GM15510 (cell line): ENCODE measurements around the gene KRTAP10-1.
"Not testable (repeated sequence)": the region's sequence is repeated elsewhere in the genome, so short reads cannot be mapped to it uniquely, and the experiment has no call there.

Experiments used
- POLR2A ChIP-seq: IDR thresholded peaks from 3 replicates; pipeline ENCODE4 v1.6.1; 2011; ENCODE audit warnings: borderline replicate concordance; ENCODE audit not compliant: insufficient read length; ENCODE audit errors: extremely low read depth

KRTAP10-1 gene, protein sequence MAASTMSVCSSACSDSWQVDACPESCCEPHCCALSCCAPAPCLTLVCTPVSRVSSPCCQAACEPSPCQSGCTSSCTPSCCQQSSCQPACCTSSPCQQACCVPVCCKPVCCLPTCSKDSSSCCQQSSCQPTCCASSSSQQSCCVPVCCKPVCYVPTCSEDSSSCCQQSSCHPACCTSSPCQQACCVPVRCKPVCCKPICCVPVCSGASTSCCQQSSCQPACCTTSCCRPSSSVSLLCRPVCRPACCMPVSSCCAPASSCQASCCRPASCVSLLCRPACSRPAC

DNA sequence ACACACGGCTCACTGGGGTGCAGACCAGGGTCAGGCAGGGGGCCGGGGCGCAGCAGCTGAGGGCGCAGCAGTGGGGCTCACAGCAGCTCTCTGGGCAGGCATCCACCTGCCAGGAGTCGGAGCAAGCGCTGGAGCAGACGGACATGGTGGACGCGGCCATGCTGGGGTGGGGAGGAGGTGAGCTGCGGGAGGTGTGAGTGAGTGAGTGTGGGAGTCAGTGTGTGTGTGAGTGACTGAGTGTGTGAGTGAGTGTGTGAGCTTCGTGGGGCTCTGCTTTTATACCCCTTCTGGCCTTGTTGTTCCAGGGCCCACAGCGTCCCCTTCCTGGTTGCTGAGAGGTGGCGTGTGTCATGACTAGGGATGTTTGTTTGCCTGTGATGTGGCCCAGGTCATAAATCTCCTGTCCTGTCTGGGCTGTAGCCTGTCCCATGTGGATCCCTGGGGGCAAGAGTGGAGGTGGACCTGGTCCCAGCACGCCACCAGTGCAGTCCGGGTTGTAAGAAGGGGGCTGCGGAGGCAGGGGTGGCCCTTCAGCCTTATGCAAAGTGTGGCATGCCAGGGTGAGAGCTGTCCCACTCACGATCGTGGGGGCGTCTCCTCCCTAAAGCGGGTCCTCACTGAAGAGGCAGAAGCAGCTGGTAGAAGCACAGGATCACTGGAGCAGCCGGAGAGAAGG, at the start of gene KRTAP10-1:
Gene KRTAP10-1 (minus strand): TSS at position 205 of the 676 bp plus-strand sequence. CDS start 45 bp downstream, at position 160.
- TF ChIP-seq POLR2A, result no peak

DNA sequence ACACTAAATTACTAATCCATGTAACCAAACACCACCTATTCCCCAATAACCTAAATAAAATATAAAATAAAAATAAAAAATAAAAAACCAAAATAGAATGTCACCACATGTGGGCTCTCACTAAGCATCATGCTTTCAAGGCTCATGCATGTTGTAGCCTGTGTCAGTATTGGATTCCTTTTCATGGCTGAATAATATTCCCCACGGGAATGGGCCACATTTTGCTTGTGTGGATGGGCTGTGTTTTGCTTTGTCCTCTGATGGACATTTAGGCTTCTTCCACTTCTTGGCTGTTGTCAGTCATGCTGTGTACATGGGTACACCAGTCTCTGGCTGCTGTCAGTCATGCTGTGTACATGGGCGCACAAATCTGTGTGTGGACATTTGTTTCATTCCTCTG, 49.1 kb upstream of the KRTAP10-1 start:
- no peak for TF ChIP-seq POLR2A

DNA sequence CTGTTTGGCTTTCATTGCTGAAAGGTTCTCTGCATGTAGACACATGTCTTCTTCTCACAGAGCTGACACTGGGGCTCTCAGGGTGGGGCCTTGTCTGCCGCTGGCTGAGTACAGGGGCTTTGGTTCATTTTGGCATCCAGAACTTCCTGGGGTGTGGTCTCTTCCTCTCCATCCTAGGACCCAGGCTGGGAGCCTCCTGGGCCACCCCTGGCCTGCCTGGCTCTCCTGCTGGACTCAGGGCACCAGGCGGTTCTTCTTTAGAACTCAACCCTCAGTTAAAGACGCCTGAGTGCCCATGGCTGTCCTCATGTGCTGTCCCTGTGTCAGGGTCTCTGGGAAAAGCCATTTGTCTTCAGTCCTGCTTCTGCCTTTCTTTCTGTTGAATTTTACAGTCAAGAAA, 45.9 kb upstream of the KRTAP10-1 start:
- TF ChIP-seq POLR2A, result no peak

DNA sequence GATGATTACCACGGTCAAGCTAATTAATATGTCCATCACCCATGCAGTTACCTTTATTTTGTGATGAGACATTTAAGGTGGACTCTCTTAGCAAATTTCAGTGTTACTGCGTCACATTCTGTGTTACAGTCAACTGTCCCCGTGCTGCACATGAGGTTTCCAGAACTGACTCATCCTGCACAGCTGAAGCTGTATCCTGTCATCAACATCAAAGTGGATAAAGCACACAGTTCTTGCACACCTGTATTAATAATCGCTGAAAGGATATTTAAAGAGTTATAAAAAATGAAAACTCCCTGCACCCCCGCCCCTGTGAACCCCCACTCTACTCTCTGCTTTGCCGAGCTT, 43.8 kb upstream of the KRTAP10-1 start:
- no peak for TF ChIP-seq POLR2A

DNA sequence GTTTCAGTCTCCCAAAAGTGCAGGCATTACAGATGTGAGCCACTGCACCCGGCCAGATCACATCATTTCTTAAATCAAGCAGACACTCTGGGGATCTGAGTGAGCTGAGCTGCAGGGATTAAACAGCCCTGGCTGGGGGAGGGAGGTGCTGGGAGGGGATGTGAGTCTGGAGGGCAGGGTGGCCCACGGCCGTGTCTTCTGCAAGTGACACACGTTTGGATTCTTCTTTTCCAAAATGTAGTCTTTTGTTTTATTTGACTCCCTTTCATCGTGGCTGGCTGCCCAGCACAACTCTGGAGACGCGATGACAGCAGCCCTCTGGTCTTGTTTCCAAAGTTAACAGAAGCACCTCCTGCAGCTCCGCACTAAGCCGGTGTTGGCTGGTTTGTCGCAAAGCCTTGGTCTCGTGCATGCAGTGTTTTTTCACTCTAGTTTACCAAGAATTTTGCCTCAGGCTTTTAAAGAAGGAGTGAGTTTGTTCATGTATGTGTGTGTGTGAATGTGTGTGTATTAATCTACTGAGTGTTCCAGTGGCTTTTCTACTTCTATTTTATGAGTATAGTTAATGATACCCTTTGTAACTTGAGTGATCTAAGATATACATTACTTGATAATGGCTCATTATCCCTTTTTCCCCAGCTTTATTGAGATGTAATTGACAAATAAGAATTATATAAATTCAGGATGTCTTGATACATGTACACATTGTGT, 43.2 kb upstream of the KRTAP10-1 start:
- TF ChIP-seq POLR2A, result no peak

DNA sequence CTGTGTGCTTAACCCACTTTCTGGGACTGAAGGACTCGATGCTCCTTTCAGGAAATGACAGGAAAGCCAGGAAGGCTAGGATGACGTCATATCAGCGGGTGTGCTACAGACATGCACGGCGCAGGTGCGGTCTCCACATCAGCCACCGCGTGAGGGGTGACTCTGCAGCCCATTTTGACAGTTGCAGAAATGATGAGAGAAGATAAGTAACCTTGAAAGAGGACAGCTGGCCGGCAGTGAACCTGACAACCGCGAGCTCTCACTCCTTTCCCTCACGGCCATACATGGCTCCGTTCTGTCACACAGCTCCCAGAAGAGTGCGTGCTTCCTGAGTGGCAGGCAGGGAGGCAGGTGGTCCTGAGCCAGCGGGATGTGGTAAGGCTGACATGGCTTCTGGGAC, 42.1 kb upstream of the KRTAP10-1 start:
- no peak for TF ChIP-seq POLR2A

DNA sequence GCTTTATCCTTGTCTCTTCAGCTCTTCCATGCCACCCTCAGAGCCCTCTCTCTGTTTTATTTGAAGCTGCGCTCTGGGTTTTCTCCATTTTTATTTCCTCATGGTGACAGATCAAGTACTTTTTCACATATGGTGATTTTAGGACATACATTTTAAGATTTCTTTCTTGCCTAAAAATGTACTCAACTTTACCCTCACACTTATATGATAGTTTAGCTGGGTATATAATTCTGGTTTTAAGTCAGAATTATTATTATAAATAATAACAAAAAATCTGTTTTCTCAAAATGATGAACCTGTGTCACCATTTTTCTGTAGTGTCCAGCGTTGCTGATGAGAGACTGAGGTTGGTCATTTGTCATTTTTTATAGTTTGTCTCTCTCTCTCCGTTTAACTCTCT, 41.2 kb upstream of the KRTAP10-1 start:
- no peak for TF ChIP-seq POLR2A

DNA sequence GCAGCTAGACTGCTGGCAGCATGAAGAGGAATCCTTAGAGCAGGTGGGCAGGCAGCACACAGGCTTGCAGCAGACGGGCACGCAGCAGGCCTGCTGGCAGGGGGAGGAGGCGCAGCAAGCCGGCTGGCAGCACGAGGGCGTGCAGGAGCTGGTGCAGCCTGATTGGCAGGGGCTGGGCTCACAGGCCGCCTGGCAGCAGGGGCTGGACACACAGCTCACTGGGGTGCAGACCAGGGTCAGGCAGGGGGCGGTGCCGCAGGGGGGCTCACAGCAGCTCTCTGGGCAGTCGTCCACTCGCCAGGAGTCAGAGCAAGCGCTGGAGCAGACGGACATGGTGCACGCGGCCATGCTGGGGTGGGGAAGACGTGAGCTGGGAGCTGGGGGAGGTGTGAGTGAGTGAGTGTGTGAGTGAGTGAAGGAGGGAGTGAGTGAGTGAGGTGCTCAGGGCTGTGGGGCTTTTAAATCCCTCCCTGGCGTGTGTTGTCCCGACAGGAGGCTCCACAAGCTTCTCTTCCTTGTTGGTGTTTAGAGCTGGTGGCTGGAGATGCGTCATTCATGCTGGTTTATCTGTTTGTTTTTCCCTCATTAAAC, 40.3 kb upstream of the KRTAP10-1 start, which contains the start of gene KRTAP10-5:
Gene KRTAP10-5 (minus strand): TSS at position 374 of the 591 bp plus-strand sequence. CDS start 26 bp downstream, at position 348.
- TF ChIP-seq POLR2A, result not testable (repeated sequence)

DNA sequence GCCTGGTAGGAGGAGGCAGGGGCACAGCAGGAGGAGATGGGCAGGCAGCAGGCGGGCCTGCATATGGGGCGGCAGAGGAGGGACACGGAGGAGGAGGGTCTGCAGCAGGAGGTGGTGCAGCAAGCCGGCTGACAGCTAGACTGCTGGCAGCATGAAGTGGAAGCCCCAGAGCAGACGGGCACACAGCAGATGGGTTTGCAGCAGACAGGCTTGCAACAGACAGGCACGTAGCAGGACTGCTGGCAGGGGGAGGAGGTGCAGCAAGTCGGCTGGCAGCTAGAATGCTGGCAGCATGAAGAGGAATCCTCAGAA, 39.8 kb upstream of the KRTAP10-1 start:
- no peak for TF ChIP-seq POLR2A

DNA sequence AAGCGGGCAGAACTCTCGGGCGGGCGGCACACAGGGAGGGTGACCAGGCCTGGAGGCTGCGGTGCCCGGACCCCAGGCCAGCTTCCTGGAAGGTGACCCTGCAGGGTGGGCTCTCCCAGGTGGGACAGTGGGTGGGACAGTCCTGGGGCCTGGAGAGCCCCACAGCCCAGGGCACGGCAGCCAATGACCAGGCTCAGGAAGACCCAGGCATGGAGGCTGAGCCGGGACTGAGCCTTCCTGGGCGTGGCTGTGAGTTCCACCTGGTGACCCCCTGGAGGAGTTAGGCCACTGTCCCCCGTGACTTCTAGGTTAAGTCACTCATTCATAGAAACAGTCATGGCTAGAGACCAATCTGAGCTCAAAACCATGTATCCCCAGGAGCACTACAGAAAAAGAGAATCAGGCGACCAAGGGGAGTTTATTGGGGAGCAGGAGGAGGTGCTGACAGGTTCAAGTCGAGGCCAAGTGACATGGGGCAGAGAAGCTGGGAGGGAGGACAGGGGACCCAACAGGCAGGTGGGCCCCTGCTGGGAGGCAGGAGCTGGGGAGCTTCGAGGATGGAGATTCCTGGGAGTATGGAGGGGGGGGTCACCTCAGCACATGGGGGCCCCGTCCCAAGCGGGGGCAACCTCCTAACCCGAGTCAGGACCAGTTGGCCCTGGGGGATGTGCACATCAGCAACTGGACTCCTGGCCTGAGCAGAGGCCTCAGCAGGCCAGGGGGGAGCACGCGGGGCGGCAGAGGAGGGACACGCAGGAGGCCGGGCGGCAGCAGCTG, 39.2 kb upstream of the KRTAP10-1 start:
- no peak for TF ChIP-seq POLR2A

DNA sequence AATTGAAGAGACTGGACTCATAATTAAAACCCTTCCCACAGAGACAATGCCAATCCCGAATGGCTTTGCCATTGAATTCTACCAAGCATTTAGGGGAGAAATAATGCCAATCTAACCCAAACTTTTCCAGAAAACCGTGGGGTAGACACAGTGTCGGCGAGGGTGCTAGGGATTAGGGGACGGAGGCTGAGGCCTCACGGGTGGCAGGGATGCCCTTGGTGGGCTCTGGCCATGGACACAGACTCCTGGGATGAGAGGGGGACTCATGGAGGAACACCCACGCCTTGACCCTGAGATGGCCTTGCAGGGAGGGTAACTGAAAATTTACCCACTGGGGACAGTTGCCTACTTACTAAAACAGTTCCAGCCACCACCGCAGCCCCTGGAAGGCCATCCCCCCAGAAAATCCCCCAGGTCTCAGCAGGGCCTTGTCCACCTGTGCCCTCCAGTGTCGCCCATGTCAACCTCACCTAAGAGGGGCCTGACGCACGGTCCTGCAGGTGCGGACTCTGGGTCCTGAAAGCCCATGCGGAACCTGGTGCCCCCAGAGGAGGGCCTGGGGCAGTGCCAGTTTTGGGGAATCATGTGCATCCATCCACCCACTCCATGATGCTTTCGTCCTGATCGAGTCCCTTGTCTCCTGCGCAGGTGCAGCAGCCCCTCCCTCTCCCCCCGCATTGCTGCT, 38.5 kb upstream of the KRTAP10-1 start:
- no peak for TF ChIP-seq POLR2A

DNA sequence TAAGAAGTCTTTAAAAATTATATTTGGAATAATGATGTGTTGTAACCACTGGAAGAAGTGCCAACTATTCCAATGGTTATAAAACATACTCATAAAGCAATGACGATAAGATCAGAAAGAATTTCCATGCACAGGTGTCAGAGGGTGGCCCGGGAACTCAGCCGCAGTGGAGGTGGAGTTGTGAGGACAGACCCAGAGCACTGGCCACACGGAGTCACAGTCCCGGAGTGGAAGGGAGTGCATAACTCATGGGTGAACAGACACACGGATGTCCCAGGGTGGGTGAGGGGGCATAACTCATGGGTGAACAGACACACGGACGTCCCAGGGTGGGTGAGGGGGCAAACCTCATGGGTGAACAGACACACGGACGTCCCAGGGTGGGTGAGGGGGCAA, 36.0 kb upstream of the KRTAP10-1 start:
- TF ChIP-seq POLR2A, result no peak

DNA sequence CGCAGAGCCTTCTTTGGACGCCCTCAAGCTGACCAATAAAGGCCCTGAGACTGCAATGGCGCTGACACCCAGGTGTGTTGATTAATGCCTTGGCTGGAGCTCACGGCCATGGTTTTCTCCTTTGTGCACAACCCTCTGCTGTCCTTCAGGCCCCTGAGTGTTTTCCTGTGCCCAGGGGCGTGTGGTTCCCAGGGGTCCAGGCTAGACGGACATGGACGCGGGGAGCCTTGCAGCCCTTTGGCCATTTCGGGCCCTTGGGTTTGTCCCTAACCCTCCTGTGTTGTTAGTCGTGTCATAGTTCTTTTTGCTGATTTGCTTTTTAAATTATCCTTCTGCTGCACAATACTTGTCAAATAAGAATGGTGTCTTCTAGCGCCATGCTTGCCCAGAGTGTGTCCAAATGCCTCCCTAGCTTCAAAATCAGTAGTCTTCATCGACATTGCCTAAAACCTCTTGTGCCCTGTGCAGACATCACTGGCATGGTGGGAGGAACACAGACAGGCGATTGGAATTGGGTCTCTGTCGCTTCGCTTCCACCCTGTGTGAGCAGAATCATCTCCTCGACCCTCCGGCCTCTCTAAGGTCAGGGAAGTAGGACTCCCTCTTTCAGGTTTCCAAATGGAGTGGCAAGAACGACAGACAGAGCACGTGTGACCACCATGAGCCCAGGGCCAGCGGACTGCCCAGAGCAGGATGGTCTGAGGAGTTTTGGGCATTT, 35.5 kb upstream of the KRTAP10-1 start:
- no peak for TF ChIP-seq POLR2A
